HG03039 (cell line): ENCODE data around the gene TRIM25.

ENCODE experiments used
- ATAC-seq: cut with Tn5 transposase; IDR thresholded peaks from one replicate; pipeline ENCODE4 v1.9.1; 2021; ENCODE audit warnings: mild to moderate bottlenecking, moderate library complexity; ENCODE audit not compliant: unreplicated experiment

The TRIM25 gene

GRCh38 chr17:56896217-56896967 lies 17.5 kb downstream of the TRIM25 start:
- no peak for ATAC-seq

- ATAC-seq: no peak
These were observed 18.9 kb downstream of the TRIM25 start for GRCh38 chr17:56894859-56895455.

- no peak for ATAC-seq
These were observed 20.3 kb downstream of the TRIM25 start for GRCh38 chr17:56893503-56893902.

GRCh38 chr17:56892333-56892732 lies 21.5 kb downstream of the TRIM25 start:
- no peak for ATAC-seq

GRCh38 chr17:56891751-56892150 lies 22.1 kb downstream of the TRIM25 start:
- ATAC-seq: no peak

DNA sequence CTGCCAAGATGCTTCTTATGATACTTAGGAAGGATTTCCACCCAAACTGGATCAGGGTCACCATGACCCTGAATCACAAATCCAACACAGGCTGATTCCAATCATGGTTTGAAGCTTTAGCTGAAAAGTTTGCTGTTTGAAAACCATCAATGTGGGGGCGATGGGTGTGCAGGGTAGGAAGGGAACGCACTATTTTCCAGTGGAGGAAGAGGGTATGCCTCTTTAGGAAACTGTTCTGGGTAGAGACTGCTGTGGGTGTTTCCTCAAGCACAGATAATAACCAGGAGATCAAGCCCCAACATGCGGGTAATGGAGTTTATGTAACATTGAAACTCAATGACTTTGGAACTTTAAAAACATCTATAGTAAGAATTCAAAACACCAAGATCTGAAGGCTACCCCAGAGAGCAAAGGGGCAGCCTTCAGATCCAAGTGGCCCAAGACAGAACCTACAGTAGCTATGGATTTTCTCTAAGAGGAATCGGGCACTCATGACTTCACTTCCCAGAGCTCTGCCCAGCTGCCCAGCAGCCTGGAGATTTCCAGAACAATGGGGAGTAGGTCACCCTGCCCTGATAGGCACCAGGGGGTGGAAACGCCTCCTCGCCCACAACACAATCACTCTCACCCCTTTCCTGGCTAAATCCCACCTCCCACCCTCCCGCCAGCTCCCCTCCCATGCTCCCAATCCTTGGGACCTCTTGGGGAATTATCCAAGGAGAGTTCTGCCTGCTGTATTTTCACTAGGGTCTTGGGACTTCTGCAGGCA lies 22.8 kb downstream of the TRIM25 start:
- no peak for ATAC-seq

- no peak for ATAC-seq
These were observed 23.5 kb downstream of the TRIM25 start for GRCh38 chr17:56890390-56890789.

DNA sequence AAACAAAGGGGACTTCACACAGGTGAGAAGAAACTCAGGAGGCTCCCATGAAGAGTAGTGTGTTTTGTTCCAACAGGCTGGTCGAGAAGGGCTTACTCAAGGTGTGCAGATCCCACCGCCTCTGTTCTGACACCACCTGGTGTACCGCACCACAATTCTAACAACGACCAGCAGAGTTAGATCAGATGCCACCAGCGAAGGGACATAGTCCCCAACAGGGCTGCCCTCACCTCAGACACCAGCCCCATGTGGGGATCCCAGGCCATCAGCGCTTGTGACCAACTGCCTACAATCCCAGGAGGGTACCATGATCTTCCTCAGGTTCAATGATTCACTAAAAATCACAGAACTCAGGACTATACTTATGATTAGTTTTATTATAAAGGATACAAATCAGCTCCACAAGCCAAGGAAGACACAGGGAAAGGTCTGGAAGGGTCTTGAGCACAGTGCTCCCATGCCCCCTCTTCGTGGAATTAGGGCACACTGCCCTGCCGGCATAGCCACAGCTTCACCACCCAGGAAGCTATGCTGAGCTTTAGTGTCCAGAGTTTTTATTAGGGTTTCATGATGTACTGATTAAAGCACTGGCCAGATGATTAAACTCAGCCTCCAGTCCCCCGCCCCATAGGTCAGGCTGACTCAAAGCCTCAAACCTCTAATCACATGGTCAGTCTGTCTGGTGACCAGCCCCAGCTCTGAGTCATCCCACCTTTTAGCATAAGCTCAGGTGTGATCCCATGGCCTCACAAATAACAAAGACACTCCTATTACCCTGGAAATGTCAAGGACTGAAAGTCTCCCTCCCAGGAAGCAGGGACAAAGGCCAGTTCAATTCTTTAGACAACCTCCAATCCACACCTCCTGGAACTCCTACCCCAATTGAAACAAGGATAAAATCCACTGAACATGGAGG lies 26.0 kb downstream of the TRIM25 start:
- ATAC-seq: no peak

DNA sequence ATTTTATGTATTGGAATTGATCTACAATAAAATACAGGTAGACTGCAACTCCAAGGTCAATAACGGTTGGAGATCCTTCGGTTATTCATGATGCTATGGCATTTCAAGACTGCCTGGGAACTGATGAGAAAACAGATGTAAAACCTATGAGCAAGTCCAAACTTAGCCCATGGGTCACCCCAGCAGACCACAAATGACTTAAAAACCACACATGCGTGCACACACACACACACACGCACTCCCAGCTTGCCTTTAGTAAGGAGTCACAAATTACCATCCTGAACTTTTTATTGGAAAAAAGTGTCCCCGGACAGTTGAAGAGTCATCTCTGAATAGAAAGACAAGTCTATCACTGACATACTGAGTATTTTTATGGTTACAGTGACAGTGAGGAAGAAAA lies 26.7 kb downstream of the TRIM25 start:
- ATAC-seq: no peak

DNA sequence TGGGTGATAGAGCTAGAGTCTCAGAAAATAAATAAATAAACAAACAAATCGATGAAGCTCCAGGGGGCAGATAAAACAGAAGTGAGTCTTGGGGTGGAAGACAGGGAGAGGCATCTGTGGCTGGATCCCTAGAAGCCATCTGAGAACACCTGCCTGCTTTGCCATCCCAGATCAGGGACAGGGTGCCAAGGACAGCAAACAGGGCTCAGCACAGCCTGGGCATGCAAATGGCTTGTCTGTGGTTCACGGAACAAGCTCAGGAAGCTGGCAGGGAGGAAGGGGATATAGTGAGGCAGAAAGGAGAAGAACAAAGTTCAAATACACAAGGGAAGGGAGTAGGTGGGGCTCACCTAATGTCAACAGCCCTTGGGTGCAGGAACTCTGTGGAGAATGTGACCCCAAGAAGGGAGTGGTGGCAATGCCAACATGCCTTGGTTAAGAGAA lies 27.5 kb downstream of the TRIM25 start:
- ATAC-seq: no peak

DNA sequence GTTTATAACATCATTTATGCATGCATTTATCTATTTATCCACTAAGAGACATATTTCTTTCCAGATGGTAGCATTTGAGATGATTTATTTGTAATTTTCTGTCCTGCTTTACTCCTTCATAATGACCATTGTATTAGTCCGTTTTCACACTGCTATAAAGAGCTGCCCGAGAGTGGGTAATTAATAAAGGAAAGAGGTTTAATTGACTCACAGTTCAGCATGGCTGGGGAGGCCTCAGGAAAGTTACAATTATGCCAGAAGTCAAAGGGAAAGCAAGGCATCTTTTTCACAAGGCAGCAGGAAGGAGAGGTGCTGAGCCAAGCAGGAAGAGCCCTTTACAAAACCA lies 28.6 kb downstream of the TRIM25 start:
- ATAC-seq: no peak

DNA sequence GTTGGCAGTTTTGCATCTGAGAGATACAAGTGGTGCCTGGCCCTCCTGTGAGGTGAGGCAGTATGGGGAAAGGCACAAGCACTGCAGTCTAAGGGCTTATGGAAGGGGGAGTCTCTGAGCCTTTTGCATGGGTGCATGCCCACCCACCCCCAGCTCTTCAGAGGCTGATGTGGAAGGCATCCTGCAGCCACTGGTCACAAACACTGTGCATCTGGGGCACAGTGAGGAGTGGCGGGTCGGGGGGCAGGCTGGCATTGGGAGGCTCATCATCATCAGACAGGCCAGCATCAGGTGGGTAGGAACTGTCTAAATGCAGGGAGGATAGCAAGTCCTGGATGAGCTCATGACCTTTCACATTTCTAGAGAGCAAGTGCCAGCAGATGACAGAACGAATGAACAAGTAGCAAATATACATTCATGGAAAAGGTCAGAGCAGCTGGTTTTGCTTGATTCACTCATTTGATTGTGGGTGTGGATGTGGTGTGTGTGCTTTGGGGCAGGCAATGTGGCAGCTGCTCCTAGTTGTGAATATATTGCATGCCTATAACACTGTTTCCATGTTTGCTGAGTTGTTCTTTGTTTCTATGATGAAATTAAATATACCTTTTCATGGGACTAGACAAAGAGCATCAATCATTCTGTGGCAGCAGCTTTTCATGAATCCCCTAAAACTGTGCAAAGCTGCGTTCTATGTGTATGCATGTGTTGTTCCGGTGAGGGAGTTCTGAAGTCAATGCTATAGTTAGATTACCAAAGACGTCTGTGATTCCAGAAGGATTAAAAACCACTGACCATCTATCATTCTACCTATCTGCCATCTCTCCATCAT lies 29.2 kb downstream of the TRIM25 start:
- ATAC-seq: no peak

DNA sequence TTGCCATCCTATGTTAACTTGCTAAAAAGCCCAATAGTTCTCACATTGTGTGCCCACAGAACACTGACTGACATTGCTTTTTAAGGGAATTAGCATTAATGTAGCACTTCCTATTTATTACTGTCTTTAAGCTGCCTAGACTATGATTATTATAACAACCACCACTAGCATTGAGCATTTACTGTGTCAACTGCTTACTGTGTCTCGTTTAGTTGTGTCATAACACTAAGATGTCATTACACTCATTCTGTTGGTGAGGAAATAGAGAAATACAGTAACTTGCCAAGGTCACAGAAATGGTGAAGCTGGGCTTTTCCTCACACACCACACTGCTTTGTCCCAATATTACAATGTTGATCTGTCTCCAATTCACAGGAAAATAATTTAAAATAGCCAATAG lies 30.2 kb downstream of the TRIM25 start:
- no peak for ATAC-seq

- no peak for ATAC-seq
These were observed 32.1 kb downstream of the TRIM25 start for GRCh38 chr17:56881685-56882295.

DNA sequence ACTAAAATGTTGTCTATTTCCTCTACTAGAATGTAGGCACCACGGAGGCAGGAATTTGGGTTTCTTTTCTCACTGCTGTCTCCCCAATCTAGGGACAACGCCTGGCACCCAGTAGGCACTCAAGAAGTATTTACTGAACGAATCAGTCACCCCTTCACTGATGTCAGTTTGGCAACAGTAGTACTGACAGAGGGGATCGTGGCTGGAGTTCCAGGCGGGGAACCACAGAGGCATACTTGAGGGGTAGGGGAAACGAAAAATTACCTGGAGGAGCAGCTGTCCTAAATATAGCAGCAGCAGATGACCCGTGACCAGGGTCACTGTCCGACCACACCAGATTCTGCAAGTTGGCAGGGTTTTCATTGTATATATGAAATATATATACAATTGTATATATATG lies 33.3 kb downstream of the TRIM25 start:
- ATAC-seq: no peak

GRCh38 chr17:56880133-56880532 lies 33.7 kb downstream of the TRIM25 start:
- no peak for ATAC-seq

GRCh38 chr17:56879280-56879679 lies 34.6 kb downstream of the TRIM25 start:
- ATAC-seq: no peak

DNA sequence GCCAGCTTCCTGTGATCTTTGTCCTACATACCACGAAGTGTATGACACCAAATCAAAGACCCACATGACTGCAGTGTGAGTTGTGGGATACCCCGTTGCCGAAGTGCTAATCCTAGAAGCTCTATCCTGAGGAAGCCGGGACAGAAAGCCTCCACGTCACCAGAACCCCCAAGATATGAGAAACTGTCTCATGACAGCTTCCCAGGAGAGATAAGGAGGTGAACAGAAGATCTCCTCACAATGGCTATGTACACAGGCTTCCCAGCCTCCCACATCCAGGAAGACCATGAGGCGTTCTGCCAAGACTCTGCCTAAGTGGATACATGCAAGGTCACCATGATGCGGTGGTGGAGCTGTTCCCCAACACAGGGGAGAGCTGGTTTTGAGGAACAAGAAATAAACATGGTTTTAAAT lies 37.1 kb downstream of the TRIM25 start:
- ATAC-seq: no peak

DNA sequence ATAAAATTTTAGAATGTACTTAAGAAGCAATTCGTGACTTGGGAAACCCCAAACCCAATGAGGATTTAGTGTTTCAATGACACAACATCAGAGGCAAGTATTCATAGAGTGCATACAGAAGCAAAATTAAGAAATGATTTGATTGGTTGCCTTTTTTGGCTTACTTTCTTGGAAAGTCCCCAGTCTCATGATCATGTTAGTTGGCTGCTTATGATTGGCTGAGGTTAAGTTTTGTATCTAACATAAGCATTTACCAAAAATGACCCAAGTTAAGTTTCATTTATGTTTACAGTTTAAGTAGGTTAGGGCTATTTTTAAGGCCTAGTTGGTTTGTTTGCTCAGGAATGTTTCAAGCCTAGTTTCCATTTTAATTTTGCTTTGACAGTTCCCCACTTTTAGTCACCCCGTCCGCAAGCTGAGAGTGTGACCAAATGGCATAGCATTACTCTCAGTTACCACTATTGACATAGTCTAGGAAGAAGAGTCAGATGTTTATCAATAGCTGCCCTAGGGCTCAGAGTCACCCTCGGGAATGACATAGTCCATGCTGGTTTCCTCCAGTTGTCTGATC lies 43.7 kb downstream of the TRIM25 start:
- ATAC-seq: peak; percentile 62
